PC-3 (cell line): ENCODE data around the gene IFIT2.

Experiments used
- EZH2 ChIP-seq: fragments of 300-600 bp; sonication (generic); IDR thresholded peaks from one replicate; pipeline ENCODE4 v1.6.1; 2017; ENCODE audit warnings: antibody characterized with exemption, mild to moderate bottlenecking, low read length; ENCODE audit not compliant: unreplicated experiment
- EZH2phosphoT487 ChIP-seq: fragments of 300-600 bp; sonication (generic); IDR thresholded peaks from 2 replicates; pipeline ENCODE4 v1.6.1; 2018; ENCODE audit warnings: mild to moderate bottlenecking, antibody characterized with exemption, low read length, borderline replicate concordance
- TF ChIP-seq, protein P1 (sequence below): fragments of 300-600 bp; sonication (generic); conservative IDR thresholded peaks from 2 replicates; pipeline ENCODE4 v1.5.1; 2017; ENCODE audit warnings: antibody characterized with exemption, low read depth, mild to moderate bottlenecking, low read length

DNA sequence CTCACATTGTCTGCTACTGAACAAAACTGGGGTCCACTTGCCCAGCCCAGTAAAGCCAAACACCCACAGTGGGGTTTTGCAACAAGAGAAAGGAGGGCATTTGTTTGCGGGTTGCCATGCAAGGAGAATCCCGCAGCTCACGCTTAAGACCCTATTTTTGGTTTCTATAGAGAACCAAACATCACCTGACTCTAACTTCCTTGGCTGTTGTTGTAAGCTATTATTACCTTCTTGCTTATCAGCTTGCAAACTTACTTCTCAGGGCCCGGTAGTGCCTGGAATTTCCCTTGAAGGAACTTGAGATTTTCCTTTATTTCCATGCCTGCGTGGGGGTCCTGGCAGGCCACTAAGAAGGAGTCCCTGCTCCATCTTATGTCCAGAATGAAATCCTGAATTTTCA is 46.6 kb downstream of the IFIT2 start:
- TF ChIP-seq, protein P1, sequence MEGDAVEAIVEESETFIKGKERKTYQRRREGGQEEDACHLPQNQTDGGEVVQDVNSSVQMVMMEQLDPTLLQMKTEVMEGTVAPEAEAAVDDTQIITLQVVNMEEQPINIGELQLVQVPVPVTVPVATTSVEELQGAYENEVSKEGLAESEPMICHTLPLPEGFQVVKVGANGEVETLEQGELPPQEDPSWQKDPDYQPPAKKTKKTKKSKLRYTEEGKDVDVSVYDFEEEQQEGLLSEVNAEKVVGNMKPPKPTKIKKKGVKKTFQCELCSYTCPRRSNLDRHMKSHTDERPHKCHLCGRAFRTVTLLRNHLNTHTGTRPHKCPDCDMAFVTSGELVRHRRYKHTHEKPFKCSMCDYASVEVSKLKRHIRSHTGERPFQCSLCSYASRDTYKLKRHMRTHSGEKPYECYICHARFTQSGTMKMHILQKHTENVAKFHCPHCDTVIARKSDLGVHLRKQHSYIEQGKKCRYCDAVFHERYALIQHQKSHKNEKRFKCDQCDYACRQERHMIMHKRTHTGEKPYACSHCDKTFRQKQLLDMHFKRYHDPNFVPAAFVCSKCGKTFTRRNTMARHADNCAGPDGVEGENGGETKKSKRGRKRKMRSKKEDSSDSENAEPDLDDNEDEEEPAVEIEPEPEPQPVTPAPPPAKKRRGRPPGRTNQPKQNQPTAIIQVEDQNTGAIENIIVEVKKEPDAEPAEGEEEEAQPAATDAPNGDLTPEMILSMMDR, result no peak
- TF ChIP-seq EZH2phosphoT487, result no peak
- no peak for TF ChIP-seq EZH2
